Stimulated activated memory B cell treated with anti-CD40 and anti-IgM and Interleukin-4, amounts not matched to agents 10 μg/mL and 1 μg/mL and 100 μg/mL, for 72 hours (primary cell): ENCODE results near the gene VPS18.

Source experiments
- ATAC-seq: fragments of 150-1000 bp; cut with Tn5 transposase; 2 replicates; pipeline ENCODE4 v1.10.0; 2021
- H3K27ac Mint-ChIP-seq: one replicate; pipeline ENCODE4 v1.8.0; 2022; ENCODE audit warnings: mild to moderate bottlenecking, mixed read lengths
- H3K27me3 Mint-ChIP-seq: one replicate; pipeline ENCODE4 v1.8.0; 2022; ENCODE audit warnings: mixed read lengths
- H3K36me3 Mint-ChIP-seq: one replicate; pipeline ENCODE4 v1.8.0; 2022; ENCODE audit warnings: mixed read lengths
- H3K4me1 Mint-ChIP-seq: one replicate; pipeline ENCODE4 v1.8.0; 2022; ENCODE audit warnings: mixed read lengths
- H3K4me3 Mint-ChIP-seq: one replicate; pipeline ENCODE4 v1.8.0; 2022; ENCODE audit warnings: mild to moderate bottlenecking, moderate library complexity, mixed read lengths
- H3K9me3 Mint-ChIP-seq: one replicate; pipeline ENCODE4 v1.8.0; 2022; ENCODE audit warnings: mixed read lengths

VPS18 gene

DNA sequence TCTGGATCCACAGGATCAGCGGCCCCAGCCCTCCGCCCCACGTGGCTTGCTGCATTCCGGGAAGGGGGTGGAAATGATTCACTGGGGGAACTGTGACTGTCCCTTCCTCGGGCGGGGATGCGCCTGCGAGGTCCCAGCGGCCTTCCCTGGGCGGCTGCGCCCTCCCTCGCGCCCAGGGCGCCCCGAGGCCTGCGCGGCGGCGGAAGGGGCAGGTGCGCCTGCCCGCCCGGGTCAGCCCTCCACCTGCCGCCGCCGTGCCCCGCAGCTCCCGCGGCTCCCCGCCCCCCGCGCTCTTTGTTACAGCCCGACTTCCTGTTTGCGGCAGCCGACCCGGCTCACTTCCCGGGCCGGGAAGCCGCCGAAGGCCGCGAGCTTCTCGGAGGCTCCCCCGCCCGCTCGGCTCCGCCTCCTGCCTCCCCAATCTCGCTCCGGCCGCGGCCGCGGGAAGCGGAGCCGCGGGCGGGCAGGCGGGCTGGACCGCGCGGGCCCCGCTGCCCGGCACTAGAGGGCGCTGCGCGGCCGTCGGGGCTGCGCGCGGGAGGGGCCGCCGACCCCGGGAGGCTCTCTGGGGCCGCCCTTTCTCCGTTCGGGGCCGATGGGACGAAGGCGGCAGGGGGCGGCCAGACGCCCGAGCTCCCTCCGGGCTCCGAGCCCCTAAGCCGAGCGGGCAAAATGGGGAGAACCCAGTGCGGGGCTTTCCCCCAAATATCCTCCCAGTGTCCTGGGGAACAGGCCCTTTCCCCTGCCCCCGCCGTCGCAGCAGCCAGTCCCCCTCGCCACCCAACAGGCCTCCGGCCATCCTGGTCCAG lies 47.5 kb downstream of the VPS18 start:
- peak; percentile 83 for ATAC-seq
- Mint-ChIP-seq H3K27me3 (no peaks in the 10 kb centered on the region), H3K4me3 (peak overlapping the region; percentile 69), H3K9me3 (no peaks in the 10 kb centered on the region), H3K36me3 (no peaks in the 10 kb centered on the region), H3K4me1 (peaks cover 23% of the 10 kb centered on the region), H3K27ac (peak overlapping the region; percentile 63)

DNA sequence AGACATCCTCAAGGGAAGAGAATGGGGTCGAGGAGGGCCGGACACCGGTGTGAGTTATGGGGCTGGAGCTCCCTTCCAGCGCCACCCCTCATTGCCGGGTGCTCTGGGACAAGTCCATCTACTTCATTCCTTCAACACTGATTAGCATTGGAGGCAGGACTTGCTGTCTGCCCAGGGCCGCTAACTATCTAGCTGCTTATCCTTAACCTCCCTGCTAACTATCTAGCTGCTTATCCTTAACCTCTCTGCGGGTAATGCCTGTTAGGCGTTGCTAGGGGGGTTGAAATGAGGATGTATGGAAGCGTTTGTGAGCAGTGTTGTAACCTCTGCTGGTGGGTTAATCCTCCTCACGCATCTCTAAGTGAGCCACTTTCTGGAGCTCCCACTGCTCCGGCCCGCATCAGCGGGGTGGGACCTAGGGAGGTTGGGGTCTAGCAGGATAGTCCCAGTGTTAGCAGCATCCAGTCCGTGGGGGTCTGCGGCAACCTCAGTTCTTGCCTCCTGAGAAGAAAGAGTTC lies 48.1 kb downstream of the VPS18 start:
- peaks cover 23% of the 10 kb centered on the region for H3K4me1 Mint-ChIP-seq
- H3K4me3 Mint-ChIP-seq, result peak overlapping the region; percentile 69
- no peak for ATAC-seq
- no peaks in the 10 kb centered on the region for H3K27me3 Mint-ChIP-seq
- H3K36me3 Mint-ChIP-seq, result no peaks in the 10 kb centered on the region
- H3K27ac Mint-ChIP-seq, result peak overlapping the region; percentile 63
- no peaks in the 10 kb centered on the region for H3K9me3 Mint-ChIP-seq

DNA sequence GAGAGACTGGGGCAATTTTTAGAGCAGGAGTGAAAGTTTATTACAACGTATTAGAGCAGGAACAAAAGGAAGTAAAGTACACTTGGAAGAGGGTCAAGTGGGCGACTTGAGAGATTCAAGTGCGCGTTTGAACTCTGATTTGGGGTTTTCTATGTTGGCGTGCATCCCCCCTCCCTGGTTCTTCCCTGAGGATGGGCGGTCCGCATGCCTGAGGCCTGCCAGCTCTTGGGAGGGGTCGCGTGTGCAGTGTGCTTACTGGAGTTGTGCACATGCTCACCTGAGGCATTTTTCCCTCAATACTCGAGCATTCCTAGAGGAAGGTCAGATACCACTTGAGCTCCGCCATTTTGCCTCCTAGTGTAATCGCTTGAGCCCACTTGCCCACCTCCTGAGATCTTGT lies 48.6 kb downstream of the VPS18 start:
- peaks cover 23% of the 10 kb centered on the region for H3K4me1 Mint-ChIP-seq
- H3K36me3 Mint-ChIP-seq, result no peaks in the 10 kb centered on the region
- ATAC-seq, result no peak
- H3K9me3 Mint-ChIP-seq, result no peaks in the 10 kb centered on the region
- H3K27ac Mint-ChIP-seq, result peak overlapping the region; percentile 63
- peak overlapping the region; percentile 69 for H3K4me3 Mint-ChIP-seq
- no peaks in the 10 kb centered on the region for H3K27me3 Mint-ChIP-seq

GRCh38 chr15:40943764-40944365 lies 49.6 kb downstream of the VPS18 start:
- no peak overlapping the region for H3K27ac Mint-ChIP-seq
- no peak overlapping the region for H3K4me3 Mint-ChIP-seq
- peaks cover 23% of the 10 kb centered on the region for H3K4me1 Mint-ChIP-seq
- H3K9me3 Mint-ChIP-seq, result no peaks in the 10 kb centered on the region
- ATAC-seq, result no peak
- H3K36me3 Mint-ChIP-seq, result no peaks in the 10 kb centered on the region
- H3K27me3 Mint-ChIP-seq, result peaks cover 4% of the 10 kb centered on the region

DNA sequence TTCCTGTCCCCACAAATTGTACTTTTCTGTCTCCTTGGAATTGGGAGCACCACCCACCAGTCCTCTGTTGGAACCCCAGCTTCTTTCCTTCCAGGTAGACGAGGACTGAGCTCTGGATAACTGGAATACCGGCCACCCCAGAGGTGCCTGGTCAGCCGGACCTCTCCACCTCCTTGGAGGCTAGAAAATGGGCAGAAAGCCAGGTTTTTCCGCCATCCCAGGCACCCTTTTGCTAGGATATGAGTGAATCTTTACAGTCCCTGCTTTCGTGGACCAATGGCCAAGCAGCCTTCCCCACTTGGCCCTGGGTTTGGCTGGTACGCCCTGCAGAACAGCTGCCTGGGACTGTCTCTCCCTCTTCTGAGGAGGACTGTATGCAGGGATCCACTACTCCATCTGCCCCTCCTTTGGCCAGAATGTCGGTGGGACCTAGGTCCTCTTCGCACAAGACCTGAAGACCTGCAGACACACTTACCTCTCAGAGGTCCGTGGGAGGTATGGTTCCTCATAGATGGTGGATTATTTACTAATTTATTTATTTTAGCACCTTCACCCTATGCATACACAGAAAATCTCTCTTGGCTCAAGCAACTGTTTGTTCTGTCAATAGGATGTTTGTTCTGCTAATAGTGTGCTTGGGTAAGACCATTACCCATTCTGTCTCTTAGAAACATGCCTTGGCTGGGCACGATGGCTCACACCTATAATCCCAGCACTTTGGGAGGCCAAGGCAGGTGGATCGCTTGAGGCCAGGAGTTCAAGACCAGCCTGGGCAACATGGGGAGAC lies 50.5 kb downstream of the VPS18 start:
- no peak for ATAC-seq
- Mint-ChIP-seq H3K9me3 (no peaks in the 10 kb centered on the region), H3K4me3 (no peak overlapping the region), H3K4me1 (peaks cover 23% of the 10 kb centered on the region), H3K27me3 (peaks cover 13% of the 10 kb centered on the region), H3K27ac (no peak overlapping the region), H3K36me3 (no peaks in the 10 kb centered on the region)

DNA sequence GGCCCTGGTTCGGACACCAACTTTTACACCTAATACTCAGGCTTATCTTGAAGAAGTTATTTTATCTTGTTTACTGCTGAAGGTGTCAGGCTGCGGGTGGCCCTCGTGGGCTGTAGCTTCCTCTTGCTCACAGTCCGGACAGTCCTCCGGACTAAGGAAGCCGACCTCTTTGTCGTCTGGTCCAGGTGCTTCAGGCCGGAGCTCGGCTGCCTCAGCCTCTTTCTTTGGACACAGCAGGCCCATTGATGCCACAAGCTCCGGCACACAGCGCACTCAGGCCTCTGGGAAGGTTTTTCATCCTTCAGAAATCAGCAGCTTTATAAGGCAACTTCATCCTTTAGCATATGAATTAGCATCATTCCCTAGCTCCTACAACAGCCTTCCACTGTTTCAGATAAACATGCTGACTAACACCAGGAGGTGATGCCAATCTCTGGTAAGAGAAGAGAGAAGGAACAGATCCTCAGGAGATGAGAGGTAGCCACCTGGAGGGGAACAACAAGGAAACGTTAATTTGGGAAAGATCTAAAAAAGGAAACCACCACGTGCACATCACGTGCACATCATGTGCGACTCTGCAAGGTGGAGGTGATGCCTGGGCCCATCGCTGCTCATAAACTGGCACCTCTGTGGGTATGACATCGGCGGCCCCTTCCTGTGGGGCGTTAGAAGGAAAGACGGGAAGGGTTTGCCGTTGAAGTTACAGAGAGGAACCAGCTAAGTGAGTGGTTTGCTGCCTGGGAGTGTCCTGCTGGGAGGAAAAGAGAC lies 54.6 kb downstream of the VPS18 start:
- Mint-ChIP-seq H3K36me3 (no peaks in the 10 kb centered on the region), H3K27me3 (peaks cover 14% of the 10 kb centered on the region), H3K27ac (no peak overlapping the region), H3K4me1 (peaks cover 18% of the 10 kb centered on the region), H3K4me3 (no peak overlapping the region), H3K9me3 (no peaks in the 10 kb centered on the region)
- no peak for ATAC-seq

DNA sequence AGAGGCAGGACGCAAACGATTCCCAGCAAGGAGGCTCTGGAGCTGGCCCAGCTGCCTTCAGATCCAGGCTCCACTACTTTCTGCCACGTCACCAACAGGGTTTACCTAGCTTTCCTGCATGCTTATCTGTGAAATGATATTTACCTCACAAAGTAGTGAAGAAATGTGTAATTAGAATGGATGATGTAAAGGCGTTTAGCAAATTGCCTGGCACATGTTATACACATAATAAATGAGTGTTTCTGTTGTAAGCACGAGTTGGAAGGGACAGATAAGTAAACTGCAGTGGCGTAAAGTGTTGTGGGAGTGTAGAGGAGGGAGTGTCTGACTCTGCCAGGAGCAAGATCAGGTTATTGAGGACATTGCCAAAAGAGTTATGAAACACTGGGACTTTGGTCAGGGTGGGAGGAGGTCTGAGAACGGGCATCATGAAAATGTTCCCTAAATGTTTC lies 55.5 kb downstream of the VPS18 start:
- Mint-ChIP-seq H3K36me3 (no peaks in the 10 kb centered on the region), H3K27me3 (peaks cover 14% of the 10 kb centered on the region), H3K27ac (no peak overlapping the region), H3K9me3 (no peaks in the 10 kb centered on the region), H3K4me1 (peaks cover 23% of the 10 kb centered on the region), H3K4me3 (no peak overlapping the region)
- ATAC-seq, result no peak

DNA sequence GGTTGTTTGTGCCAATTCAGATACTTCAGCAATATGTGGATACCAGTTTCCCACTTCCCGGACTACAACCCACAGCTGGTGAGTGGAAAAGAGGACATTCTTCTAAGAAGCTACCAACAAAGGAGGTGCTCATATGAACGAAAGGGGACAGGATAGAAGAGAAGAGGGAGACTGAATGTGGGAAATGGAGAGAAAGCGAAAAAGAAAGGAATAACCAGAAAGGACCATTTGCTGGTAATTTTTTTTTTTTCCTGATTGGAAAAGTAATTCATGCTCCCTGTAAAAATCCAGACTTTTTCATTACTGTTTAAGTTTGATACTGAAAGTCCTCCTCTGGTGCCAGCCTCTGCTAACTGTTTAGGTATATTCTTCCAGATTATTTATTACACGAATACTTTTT lies 57.5 kb downstream of the VPS18 start:
- H3K9me3 Mint-ChIP-seq, result no peaks in the 10 kb centered on the region
- H3K4me3 Mint-ChIP-seq, result no peak overlapping the region
- no peaks in the 10 kb centered on the region for H3K36me3 Mint-ChIP-seq
- ATAC-seq, result no peak
- no peak overlapping the region for H3K27ac Mint-ChIP-seq
- H3K4me1 Mint-ChIP-seq, result peaks cover 23% of the 10 kb centered on the region
- peaks cover 14% of the 10 kb centered on the region for H3K27me3 Mint-ChIP-seq

- peaks cover 23% of the 10 kb centered on the region for H3K4me1 Mint-ChIP-seq
- ATAC-seq, result no peak
- H3K27me3 Mint-ChIP-seq, result peaks cover 14% of the 10 kb centered on the region
- H3K4me3 Mint-ChIP-seq, result peak overlapping the region; percentile 91
- no peaks in the 10 kb centered on the region for H3K36me3 Mint-ChIP-seq
- peak overlapping the region; percentile 64 for H3K27ac Mint-ChIP-seq
- no peaks in the 10 kb centered on the region for H3K9me3 Mint-ChIP-seq
Observed at GRCh38 chr15:40952301-40952900, 58.2 kb downstream of the VPS18 start.

DNA sequence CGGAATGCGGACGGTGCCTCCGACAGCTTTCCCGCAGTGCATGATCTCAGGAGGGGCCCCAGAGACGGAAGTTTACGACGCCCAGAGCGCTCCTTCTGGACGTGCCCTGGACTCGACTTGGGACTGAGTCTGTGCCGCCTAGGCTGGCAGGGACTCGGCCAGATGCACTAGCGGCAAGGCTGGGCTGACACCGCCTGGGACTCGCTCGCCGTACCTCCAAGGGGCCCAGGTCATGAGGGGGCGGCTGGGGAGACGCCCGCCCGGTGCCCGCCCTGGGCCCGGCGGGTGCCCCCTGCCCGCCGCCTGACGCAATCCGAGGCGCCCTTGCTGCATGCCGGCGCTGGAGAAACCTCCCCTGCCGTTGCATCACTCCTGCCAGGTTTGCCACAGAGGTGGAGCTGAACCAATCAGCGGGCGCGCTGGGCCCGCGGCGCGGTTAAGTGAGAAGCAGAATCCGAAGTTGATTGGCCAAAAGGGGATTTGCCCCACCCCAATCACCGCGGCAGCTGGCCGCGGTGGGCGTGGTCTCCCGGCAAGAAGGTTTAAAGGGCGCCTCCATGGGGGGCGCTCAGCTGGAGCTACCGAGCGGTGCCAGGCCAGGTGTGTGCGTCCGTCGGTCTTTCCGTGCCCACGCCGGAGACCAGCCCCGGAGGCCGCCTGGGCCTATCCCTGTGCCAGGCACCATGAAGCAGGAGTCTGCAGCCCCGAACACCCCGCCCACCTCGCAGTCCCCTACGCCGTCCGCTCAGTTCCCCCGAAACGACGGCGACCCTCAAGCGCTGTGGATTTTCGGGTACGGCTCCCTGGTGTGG lies 58.9 kb downstream of the VPS18 start, which contains the start of gene CHAC1:
CHAC1 (plus strand) TSS at position 571 of the 812 bp plus-strand sequence; CDS start at position 684, 113 bp downstream.
- Mint-ChIP-seq H3K36me3 (no peaks in the 10 kb centered on the region), H3K4me3 (peak within 1 kb of the TSS; percentile 91), H3K4me1 (peaks cover 23% of the 10 kb centered on the region), H3K9me3 (no peaks in the 10 kb centered on the region), H3K27ac (peak within 1 kb of the TSS; percentile 64), H3K27me3 (peaks cover 14% of the 10 kb centered on the region)
- ATAC-seq, result peak; percentile 98
